ENCODE results near the gene BUD23. TPM values are rescaled to one million over a fixed set of nuclear protein-coding genes. Genes with fewer than 3 reads are reported as not detected.
"Not testable (repeated sequence)": the region's sequence is repeated elsewhere in the genome, so short reads cannot be mapped to it uniquely, and the experiment has no call there.

Gene BUD23
- total RNA-seq, 8 experiments from 2014 or later = 31.6 to 85.7 (median 49.2) TPM

DNA sequence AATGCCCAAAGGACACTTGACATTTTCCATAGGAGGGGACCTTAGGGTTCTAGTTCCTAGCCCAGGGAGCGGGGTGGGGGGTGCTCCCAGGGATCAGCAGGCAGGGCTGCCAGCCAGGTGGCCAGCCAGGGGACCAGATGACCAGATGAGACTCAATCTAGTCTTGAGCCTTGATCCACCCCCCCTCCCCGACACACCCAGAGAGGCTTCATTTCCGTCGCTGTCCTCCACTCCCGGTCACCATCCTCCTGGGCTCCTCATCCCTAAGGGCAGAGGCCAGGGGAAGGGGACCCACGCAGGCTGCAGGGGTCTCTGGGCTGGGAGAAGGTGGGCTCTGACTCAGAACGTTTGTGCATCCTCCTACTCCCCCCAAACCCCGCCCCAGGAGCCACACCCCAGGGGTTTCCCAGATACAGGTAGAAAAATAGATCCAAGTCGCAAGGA is 35.1 kb downstream of the BUD23 start:
- no peak overlapping the region for H3K27ac ChIP-seq
- peaks cover 21 to 32% of the 10 kb centered on the region in 2 donors for H3K4me1 ChIP-seq (replicated peaks in 1 of 2)
- ATAC-seq (replicated peaks in 6 of 8) = no peak
- WGBS, 10 experiments = 48% methylated on average over 4 of the region's 9 CpGs; no CpG with 5 or more reads in 9 of the 10 experiments
- H3K4me3 ChIP-seq = peak overlapping the region; percentile 65 to 100 (median 98)
- in situ Hi-C loops (cut with MboI; ENCODE audit: low pct_unique_long_range_greater_than_20kb in 2 of 9, low sequenced_read_pairs in 9 of 9, unreplicated experiment in 9 of 9) = no loop called here

DNA sequence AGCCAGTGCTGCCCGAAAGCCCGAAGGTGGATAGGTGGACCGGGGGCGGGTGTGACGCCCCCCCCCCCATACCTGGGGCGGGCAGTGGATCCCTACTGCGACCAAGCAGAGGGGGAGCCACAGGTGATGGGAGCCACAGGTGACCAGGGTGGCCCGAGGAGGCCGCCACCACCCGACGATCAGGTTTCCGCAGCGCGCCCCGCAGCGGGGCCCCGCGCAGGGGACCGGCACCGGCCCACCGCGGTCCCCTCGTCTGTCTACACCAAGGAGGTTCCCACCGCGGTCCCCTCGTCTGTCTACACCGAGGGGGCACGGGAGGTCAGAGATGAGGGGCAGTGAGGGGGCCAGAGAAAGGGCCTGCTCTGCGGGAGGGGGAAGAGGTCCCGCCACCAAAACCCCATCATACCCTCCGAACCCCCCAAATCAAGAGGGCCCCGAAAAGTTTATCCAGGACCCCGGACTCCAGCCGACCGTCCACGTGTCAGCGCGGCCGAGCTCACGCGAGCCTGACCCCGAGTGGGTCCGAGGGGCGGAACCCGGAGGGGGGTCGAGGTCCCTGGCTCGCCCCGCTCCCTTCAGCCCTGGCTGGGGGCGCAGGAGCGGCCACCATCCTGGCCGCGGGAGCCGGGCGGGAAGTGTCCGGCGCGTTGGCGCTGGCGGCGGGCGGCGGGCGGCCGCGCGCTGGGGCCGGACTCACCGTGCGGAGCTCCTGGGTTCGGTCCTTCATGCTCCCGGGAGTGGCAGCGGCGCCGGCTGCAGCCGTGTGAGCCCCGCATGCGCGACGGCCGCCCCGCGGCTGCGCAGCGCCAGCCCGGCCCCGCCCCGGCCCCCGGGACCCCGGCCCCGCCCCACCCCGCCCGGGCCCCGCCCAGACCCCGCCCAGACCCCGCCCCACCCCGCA is 35.8 kb downstream of the BUD23 start, which contains the start of gene STX1A:
Gene STX1A, minus strand, starts transcription at position 765 of the 901 bp plus-strand sequence. Its CDS starts 38 bp downstream, at position 727.
- peak within 1 kb of the TSS; percentile 65 to 100 (median 98) for H3K4me3 ChIP-seq
- peak; percentile 16 to 84 (median 52) for ATAC-seq (replicated peaks in 6 of 8)
- WGBS, 10 experiments = no CpG with 5 or more reads among the region's 96 CpGs
- in situ Hi-C loops (cut with MboI; ENCODE audit: low pct_unique_long_range_greater_than_20kb in 2 of 9, low sequenced_read_pairs in 9 of 9, unreplicated experiment in 9 of 9) = no loop called here
- H3K4me1 ChIP-seq (replicated peaks in 1 of 2) = peaks cover 21 to 32% of the 10 kb centered on the region in 2 donors
- H3K27ac ChIP-seq = peak within 1 kb of the TSS; percentile 9 to 33

DNA sequence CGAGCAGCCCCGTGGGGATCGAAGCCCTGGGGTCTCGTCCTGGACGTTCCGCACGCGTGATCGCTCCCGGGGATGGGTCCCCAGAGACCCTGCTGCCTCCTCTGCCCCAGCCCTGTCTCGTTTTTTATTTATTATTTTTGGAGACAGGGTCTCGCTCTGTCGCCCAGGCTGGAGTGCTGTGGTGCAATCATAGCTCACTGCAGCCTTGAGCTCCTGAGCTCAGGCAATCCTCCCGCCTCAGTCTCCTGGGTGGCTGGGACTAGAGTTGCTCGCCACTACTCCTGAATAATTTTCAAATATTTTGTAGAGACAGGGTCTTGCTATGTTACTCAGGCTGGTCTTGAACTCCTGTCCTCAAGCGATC is 36.4 kb downstream of the BUD23 start:
- ATAC-seq (replicated peaks in 6 of 8) = peak in 4 of 8 experiments; percentile 4 to 49 (median 35)
- in situ Hi-C loops (cut with MboI; ENCODE audit: low pct_unique_long_range_greater_than_20kb in 2 of 9, low sequenced_read_pairs in 9 of 9, unreplicated experiment in 9 of 9) = loop anchor here in 3 of 9 experiments (10.0 kb wide), 1 partner anchor 115 kb away; no protein-coding TSS in a partner anchor
- H3K27ac ChIP-seq = peak overlapping the region in 1 of 2 donors; percentile 33
- WGBS, 10 experiments = 0 to 100% (median 20%) methylated on average over 1 to 3 of the region's 16 CpGs; no CpG with 5 or more reads in 5 of the 10 experiments
- H3K4me1 ChIP-seq (replicated peaks in 1 of 2) = peaks cover 21 to 32% of the 10 kb centered on the region in 2 donors
- peak overlapping the region; percentile 65 to 100 (median 98) for H3K4me3 ChIP-seq

DNA sequence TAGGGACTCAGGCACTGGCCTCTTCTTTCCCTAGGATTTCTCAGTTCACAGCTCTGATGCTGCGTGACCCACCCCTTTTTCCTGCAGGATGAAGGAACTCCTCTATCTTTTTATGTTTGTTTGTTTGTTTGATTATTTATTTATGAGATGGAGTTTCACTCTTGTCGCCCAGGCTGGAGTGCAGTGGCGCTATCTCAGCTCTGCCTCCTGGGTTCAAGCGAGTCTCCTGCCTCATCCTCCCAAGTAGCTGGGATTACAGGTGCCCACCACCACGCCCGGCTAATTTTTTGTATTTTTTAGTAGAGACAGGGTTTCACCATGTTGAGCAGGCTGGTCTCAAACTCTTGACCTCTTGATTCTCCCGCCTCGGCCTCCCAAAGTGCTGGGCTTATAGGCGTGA is 37.0 kb downstream of the BUD23 start:
- Histone ChIP-seq H3K4me1 (replicated peaks in 1 of 2) (peaks cover 18 to 25% of the 10 kb centered on the region in 2 donors), H3K27ac (peak overlapping the region in 1 of 2 donors; percentile 33)
- ATAC-seq (replicated peaks in 6 of 8); H3K4me3 ChIP-seq: not testable (repeated sequence)
- WGBS, 10 experiments = 82 to 100% (median 95%) methylated on average over 1 to 7 of the region's 9 CpGs; no CpG with 5 or more reads in 2 of the 10 experiments
- in situ Hi-C loops (cut with MboI; ENCODE audit: low pct_unique_long_range_greater_than_20kb in 2 of 9, low sequenced_read_pairs in 9 of 9, unreplicated experiment in 9 of 9) = loop anchor here in 3 of 9 experiments (10.0 kb wide), 1 partner anchor 116 kb away; no protein-coding TSS in a partner anchor

DNA sequence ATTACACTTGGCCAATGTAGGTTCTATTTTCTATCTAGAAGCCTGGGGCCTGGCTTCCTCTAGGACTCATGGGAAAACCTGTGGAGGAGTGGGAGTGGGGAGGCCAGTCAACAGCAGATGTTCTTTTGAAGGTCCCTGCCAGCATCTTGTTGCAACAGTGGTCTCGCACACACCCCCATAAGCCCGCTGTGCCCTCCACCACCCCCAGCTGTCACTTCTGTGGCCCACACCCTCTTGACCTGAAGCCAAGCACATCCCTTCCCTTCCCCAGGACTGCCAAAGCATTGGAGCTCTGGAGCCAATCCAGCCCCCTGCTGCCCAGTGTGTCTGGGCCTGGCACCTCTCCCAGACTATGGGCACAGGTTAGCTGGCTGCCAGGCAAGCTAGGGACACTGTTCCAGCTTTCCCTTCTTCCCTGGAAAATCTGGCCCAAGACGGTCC is 38.0 kb downstream of the BUD23 start:
- no peak overlapping the region for H3K27ac ChIP-seq
- in situ Hi-C loops (cut with MboI; ENCODE audit: low pct_unique_long_range_greater_than_20kb in 2 of 9, low sequenced_read_pairs in 9 of 9, unreplicated experiment in 9 of 9) = loop anchor here in 3 of 9 experiments (10.0 kb wide), 1 partner anchor 117 kb away; no protein-coding TSS in a partner anchor
- 42 to 80% (median 63%) methylated on average over 1 to 3 of the region's 3 CpGs; no CpG with 5 or more reads in 6 of the 10 experiments for WGBS, 10 experiments
- peak in 1 of 8 experiments; percentile 4 for ATAC-seq (replicated peaks in 6 of 8)
- H3K4me1 ChIP-seq (replicated peaks in 1 of 2) = peaks cover 9 to 16% of the 10 kb centered on the region in 2 donors
- no peak overlapping the region for H3K4me3 ChIP-seq

DNA sequence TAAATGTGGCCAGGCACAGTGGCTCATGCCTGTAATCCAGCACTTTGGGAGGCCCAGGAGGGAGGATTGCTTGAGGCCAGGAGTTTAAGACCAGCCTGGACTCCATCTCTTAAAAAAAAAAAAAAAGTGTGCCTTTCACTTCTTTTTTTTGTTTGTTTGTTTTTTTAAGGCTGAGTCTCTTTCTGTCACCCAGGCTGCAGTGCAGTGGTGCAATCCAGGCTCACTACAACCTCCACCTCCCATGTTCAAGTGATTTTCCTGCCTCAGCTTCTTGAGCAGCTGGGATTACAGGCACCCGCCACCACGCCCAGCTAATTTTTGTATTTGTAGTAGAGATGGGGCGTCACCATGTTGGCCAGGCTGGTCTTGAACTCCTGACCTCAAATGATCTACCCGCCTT is 38.8 kb downstream of the BUD23 start:
- not testable (repeated sequence) for ATAC-seq (replicated peaks in 6 of 8); H3K27ac ChIP-seq; H3K4me3 ChIP-seq
- in situ Hi-C loops (cut with MboI; ENCODE audit: low pct_unique_long_range_greater_than_20kb in 2 of 9, low sequenced_read_pairs in 9 of 9, unreplicated experiment in 9 of 9) = loop anchor here in 3 of 9 experiments (10.0 kb wide), 1 partner anchor 117 kb away; no protein-coding TSS in a partner anchor
- 31 to 100% (median 76%) methylated on average over 1 to 4 of the region's 4 CpGs; no CpG with 5 or more reads in 3 of the 10 experiments for WGBS, 10 experiments
- H3K4me1 ChIP-seq (replicated peaks in 1 of 2) = peaks cover 9 to 11% of the 10 kb centered on the region in 2 donors

DNA sequence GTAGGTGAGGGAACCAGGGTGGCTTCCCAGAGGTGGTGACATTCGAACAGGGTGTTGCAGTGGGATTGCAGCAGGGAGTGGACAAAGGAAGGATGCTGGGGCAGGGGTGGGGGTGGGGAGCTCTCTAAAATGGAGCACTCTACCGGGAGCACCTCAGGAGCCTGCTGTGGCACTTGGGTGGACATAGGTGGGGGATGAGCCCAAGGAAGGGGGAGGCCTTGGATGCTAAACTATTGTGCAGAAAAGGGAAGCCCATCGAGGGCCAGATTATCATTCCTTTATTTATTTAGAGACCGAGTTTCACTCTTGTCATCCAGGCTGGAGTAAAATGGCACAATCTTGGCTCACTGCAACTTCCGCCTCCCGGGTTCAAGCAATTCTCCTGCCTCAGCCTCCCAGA is 39.4 kb downstream of the BUD23 start:
- no peak overlapping the region for H3K4me3 ChIP-seq
- no peak for ATAC-seq (replicated peaks in 6 of 8)
- H3K4me1 ChIP-seq (replicated peaks in 1 of 2) = peaks cover 9 to 11% of the 10 kb centered on the region in 2 donors
- no peak overlapping the region for H3K27ac ChIP-seq
- 68 to 100% (median 85%) methylated on average over 2 to 4 of the region's 6 CpGs; no CpG with 5 or more reads in 6 of the 10 experiments for WGBS, 10 experiments
- in situ Hi-C loops (cut with MboI; ENCODE audit: low pct_unique_long_range_greater_than_20kb in 2 of 9, low sequenced_read_pairs in 9 of 9, unreplicated experiment in 9 of 9) = loop anchor here in 3 of 9 experiments (10.0 kb wide), 1 partner anchor 118 kb away; no protein-coding TSS in a partner anchor

DNA sequence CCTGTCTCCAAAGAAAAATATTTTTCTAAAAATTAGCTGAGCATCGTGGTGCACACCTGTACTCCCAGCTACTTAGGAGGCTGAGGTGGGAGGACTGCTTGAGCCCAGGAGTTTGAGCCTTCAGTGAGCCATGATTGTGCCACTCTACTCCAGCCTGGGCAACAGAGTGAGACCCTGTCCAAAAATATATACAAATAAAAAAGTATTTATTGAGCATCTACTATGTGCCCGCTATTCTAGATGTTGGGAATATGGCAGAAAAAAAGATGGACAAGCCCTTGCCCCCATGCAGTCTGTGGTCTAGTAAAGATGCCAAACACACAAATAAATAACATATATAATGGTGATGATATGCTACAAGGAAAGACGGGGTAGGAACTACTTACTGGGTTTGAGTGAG is 40.4 kb downstream of the BUD23 start:
- Histone ChIP-seq H3K4me3 (no peak overlapping the region), H3K27ac (no peak overlapping the region), H3K4me1 (replicated peaks in 1 of 2) (peaks cover 0 to under 1% of the 10 kb centered on the region in 2 donors)
- WGBS, 10 experiments = 63 to 100% (median 100%) methylated on average over 1 to 3 of the region's 3 CpGs; no CpG with 5 or more reads in 2 of the 10 experiments
- in situ Hi-C loops (cut with MboI; ENCODE audit: low pct_unique_long_range_greater_than_20kb in 2 of 9, low sequenced_read_pairs in 9 of 9, unreplicated experiment in 9 of 9) = loop anchor here in 3 of 9 experiments (10.0 kb wide), 1 partner anchor 119 kb away; no protein-coding TSS in a partner anchor
- ATAC-seq (replicated peaks in 6 of 8) = no peak

DNA sequence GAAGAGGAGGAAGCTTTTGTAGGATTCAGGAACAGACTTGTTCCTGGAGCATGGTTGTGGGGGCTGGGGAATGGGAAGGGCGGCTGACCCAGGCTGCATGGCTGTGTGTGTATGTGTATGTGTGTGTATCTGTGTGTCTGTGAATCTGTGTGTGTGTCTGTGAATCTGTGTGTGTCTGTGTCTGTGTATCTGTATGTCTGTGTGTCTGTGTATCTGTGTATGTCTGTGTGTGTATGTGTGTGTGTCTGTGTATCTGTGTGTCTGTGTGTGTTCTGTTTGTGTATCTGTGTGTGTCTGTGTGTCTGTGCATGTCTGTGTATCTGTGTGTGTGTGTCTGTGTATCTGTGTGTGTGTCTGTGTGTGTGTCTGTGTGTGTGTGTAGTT is 42.7 kb downstream of the BUD23 start:
- peak; percentile 12 to 54 (median 44) for ATAC-seq (replicated peaks in 6 of 8)
- H3K4me3 ChIP-seq = no peak overlapping the region
- no peaks in the 10 kb centered on the region for H3K4me1 ChIP-seq (replicated peaks in 1 of 2)
- in situ Hi-C loops (cut with MboI; ENCODE audit: low pct_unique_long_range_greater_than_20kb in 2 of 9, low sequenced_read_pairs in 9 of 9, unreplicated experiment in 9 of 9) = loop anchor here in 3 of 9 experiments (10.0 kb wide), 1 partner anchor 121 kb away; no protein-coding TSS in a partner anchor
- no peak overlapping the region for H3K27ac ChIP-seq
- WGBS, 10 experiments = 17% methylated on average over 1 of the region's 1 CpG; no CpG with 5 or more reads in 9 of the 10 experiments

DNA sequence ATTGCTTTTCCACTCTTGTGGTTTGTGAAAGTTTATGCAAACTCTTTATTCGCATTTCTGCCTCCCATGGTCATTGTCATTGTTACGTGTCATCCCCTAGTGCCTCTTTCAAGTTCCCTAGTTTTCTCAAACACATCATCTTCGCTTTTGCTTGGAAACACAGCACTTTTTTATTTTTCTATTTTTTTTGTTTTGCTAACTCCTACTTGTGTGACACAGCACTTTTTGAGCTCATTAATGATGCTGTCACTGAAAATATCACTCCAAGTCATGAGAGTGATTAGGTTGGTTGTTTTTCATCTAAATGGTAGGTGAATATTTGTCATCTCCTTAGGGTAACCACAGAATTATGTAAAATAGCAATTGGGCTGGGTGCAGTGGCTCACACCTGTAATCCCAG is 44.6 kb downstream of the BUD23 start:
- H3K4me1 ChIP-seq (replicated peaks in 1 of 2) = no peaks in the 10 kb centered on the region
- in situ Hi-C loops (cut with MboI; ENCODE audit: low pct_unique_long_range_greater_than_20kb in 2 of 9, low sequenced_read_pairs in 9 of 9, unreplicated experiment in 9 of 9) = loop anchor here in 3 of 9 experiments (10.0 kb wide), 1 partner anchor 123 kb away; no protein-coding TSS in a partner anchor
- ATAC-seq (replicated peaks in 6 of 8) = peak in 1 of 8 experiments; percentile 8
- WGBS, 10 experiments = 40 to 92% (median 61%) methylated on average over 2 to 3 of the region's 3 CpGs; no CpG with 5 or more reads in 1 of the 10 experiments
- H3K4me3 ChIP-seq = no peak overlapping the region
- H3K27ac ChIP-seq = no peak overlapping the region

DNA sequence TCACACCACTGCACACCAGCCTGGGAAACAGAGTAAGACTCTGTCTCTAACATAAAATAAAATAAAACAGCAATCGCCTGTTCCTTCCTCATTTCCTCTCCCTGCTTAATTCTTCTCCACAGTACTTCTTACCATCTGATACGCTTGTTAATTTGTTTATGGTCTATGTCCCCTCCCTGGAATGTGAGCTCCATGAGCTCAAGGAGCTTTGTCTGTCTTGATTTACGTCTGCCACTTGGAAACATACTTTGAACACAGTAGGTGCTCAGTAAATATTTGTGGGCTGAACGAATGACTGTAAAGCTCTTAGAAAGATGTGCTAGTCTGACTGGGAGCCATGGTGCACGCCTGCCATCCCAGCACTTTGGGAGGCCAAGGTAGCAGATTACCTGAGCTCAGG is 45.2 kb downstream of the BUD23 start:
- H3K27ac ChIP-seq = no peak overlapping the region
- no peak overlapping the region for H3K4me3 ChIP-seq
- no peaks in the 10 kb centered on the region for H3K4me1 ChIP-seq (replicated peaks in 1 of 2)
- in situ Hi-C loops (cut with MboI; ENCODE audit: low pct_unique_long_range_greater_than_20kb in 2 of 9, low sequenced_read_pairs in 9 of 9, unreplicated experiment in 9 of 9) = loop anchor here in 3 of 9 experiments (10.0 kb wide), 1 partner anchor 124 kb away; no protein-coding TSS in a partner anchor
- ATAC-seq (replicated peaks in 6 of 8) = no peak
- WGBS, 10 experiments = 25 to 100% (median 57%) methylated on average over 1 to 4 of the region's 5 CpGs; no CpG with 5 or more reads in 1 of the 10 experiments

DNA sequence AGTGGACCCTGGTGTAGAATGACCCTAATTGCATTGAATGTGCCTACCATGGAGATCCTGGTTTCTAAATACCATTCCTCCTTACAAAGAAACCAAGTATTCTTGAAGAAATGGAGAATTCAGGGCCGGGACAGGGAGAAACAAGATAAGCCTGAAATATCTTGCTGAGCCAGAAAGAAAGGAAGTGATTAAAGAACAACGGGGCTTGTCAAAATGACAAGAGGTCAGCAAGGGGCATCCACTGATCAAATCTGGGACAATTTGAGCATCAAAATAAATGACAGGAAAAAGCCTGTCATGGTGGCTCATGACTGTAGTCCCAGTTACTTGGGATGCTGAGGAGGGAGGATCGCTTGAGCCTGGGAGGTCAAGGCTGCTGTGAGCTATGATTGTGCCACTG is 47.1 kb downstream of the BUD23 start:
- in situ Hi-C loops (cut with MboI; ENCODE audit: low pct_unique_long_range_greater_than_20kb in 2 of 9, low sequenced_read_pairs in 9 of 9, unreplicated experiment in 9 of 9) = loop anchor here in 1 of 9 experiments (10.0 kb wide), 1 partner anchor 126 kb away; no protein-coding TSS in a partner anchor
- WGBS, 10 experiments = 0 to 54% (median 29%) methylated on average over 1 to 2 of the region's 3 CpGs; no CpG with 5 or more reads in 2 of the 10 experiments
- Histone ChIP-seq H3K4me3 (no peak overlapping the region), H3K27ac (no peak overlapping the region), H3K4me1 (replicated peaks in 1 of 2) (no peaks in the 10 kb centered on the region)
- no peak for ATAC-seq (replicated peaks in 6 of 8)

All from motor neuron (in vitro differentiated cells).